ENCODE results near the gene SPAG16.

The SPAG16 gene

GRCh38 chr2:214450118-214450894 lies 1166.0 kb downstream of the SPAG16 start:
- DNase-seq = no peak

DNA sequence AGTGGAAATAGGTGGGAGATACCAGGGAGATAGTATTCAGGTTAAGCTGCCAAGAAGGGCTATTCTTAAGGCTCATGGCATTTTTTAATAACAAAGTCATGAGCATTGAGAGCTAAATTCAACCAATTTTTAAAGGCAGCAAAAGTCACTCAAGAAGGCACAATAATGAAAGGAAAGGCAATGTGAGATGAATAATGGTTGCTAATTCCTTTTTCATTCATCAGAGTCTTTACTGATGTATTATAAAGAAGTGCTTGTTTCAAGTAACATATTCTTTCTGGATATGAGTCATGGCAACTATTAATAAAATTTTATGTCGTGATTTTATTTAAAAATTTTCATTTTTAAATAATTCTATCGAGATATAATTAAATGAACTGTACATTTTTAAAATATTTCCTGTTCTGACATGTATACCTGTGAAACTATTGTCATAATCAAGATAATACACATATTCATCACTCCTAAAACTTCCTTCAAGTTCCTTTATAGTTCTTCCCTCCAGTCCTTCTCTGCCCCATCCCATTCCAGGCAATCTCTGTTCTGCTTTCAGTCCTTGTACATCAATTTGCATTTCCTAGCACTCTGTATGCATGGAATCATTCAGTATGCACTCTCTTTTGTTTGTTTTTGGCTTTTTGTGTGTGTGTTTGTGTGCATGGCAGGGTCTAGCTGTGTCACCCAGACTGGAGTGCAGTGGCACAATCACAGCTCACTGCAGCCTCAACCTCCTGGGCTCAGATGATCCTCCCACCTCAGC lies 1167.4 kb downstream of the SPAG16 start:
- DNase-seq = no peak
